ENCODE data around the gene CCDC85B.
A peak's percentile ranks its signal among the peaks of the same experiment; 100 is the strongest.

Gene CCDC85B

GRCh38 chr11:65869643-65870306 is 20.7 kb upstream of the CCDC85B start:
- DNase-seq (ENCODE audit: low read depth), result no peak

- DNase-seq (ENCODE audit: low read depth), result no peak
Observed at GRCh38 chr11:65870307-65870658, 20.2 kb upstream of the CCDC85B start.

- no peak for DNase-seq (ENCODE audit: low read depth)
Observed at GRCh38 chr11:65870706-65871681, 19.5 kb upstream of the CCDC85B start.

GRCh38 chr11:65871811-65872548 is 18.5 kb upstream of the CCDC85B start:
- no peak for DNase-seq (ENCODE audit: low read depth)

- DNase-seq (ENCODE audit: low read depth), result no peak
Observed at GRCh38 chr11:65872586-65873317, 17.7 kb upstream of the CCDC85B start, which contains the start of gene EFEMP2. EFEMP2 (minus strand) TSS chr11:65872800; CDS start chr11:65872354, 446 bp downstream.

GRCh38 chr11:65873318-65874156 is 16.9 kb upstream of the CCDC85B start:
- DNase-seq (ENCODE audit: low read depth), result peak; percentile 93

- no peak for DNase-seq (ENCODE audit: low read depth)
Observed at GRCh38 chr11:65879617-65880016, 10.9 kb upstream of the CCDC85B start, which contains the start of gene CTSW. CTSW (plus strand) TSS chr11:65879837; CDS start chr11:65879855, 18 bp downstream.

GRCh38 chr11:65880027-65880426 is 10.4 kb upstream of the CCDC85B start:
- no peak for DNase-seq (ENCODE audit: low read depth)

GRCh38 chr11:65880844-65881421 is 9.5 kb upstream of the CCDC85B start:
- DNase-seq (ENCODE audit: low read depth), result no peak

GRCh38 chr11:65882120-65883057 is 8.1 kb upstream of the CCDC85B start:
- DNase-seq (ENCODE audit: low read depth), result no peak

- no peak for DNase-seq (ENCODE audit: low read depth)
Observed at GRCh38 chr11:65883058-65883761, 7.3 kb upstream of the CCDC85B start.

GRCh38 chr11:65883786-65884715 is 6.4 kb upstream of the CCDC85B start:
- DNase-seq (ENCODE audit: low read depth), result no peak

GRCh38 chr11:65884716-65885092 is 5.8 kb upstream of the CCDC85B start:
- DNase-seq (ENCODE audit: low read depth), result peak; percentile 64

GRCh38 chr11:65885231-65885630 is 5.2 kb upstream of the CCDC85B start:
- no peak for DNase-seq (ENCODE audit: low read depth)

GRCh38 chr11:65885808-65886536 is 4.5 kb upstream of the CCDC85B start:
- no peak for DNase-seq (ENCODE audit: low read depth)

- DNase-seq (ENCODE audit: low read depth), result no peak
Observed at GRCh38 chr11:65886826-65887722, 3.4 kb upstream of the CCDC85B start.
